Activated CD4-positive, alpha-beta memory T cell treated with anti-CD3 and anti-CD28 coated beads, Interleukin-2, amount 10 ng/mL, durations not matched to agents 7 days and 5 days (primary cell): ENCODE measurements around the gene ZC3H18. TPM values are rescaled to one million over a fixed set of nuclear protein-coding genes. Genes with fewer than 3 reads are reported as not detected.

Experiments
- CTCF ChIA-PET: fragments of 350-600 bp; sonication (Branson Sonifier 250); formaldehyde crosslinking; loops from one replicate; lab custom pipeline; 2021; ENCODE audit warnings: antibody characterized with exemption, inconsistent platforms; lab: Charles Lee
- POLR2A ChIA-PET: fragments of 350-600 bp; sonication (Branson Sonifier 250); formaldehyde crosslinking; loops from one replicate; lab custom pipeline; 2021; ENCODE audit warnings: antibody characterized with exemption; lab: Charles Lee
- DNase-seq: peaks from one replicate; pipeline ENCODE4 v3.0.0-alpha.2; 2020
- H3K27ac Mint-ChIP-seq: one replicate; pipeline ENCODE4 v1.8.0; 2021; ENCODE audit warnings: mild to moderate bottlenecking, mixed read lengths
- H3K27me3 Mint-ChIP-seq: one replicate; pipeline ENCODE4 v1.8.0; 2021; ENCODE audit warnings: mixed read lengths
- H3K36me3 Mint-ChIP-seq: one replicate; pipeline ENCODE4 v1.8.0; 2021; ENCODE audit warnings: low read depth, mixed read lengths
- H3K4me1 Mint-ChIP-seq: one replicate; pipeline ENCODE4 v1.8.0; 2021; ENCODE audit warnings: mixed read lengths
- H3K4me3 Mint-ChIP-seq: one replicate; pipeline ENCODE4 v1.8.0; 2021; ENCODE audit warnings: mild to moderate bottlenecking, mixed read lengths
- H3K9me3 Mint-ChIP-seq: one replicate; pipeline ENCODE4 v1.8.0; 2021; ENCODE audit warnings: mixed read lengths
- total RNA-seq, 2 experiments: library from RNA; stranded (reverse); gene quantifications; one replicate each; pipeline ENCODE4 v1.2.3, GENCODE V29; 2021

ZC3H18 gene
- total RNA-seq, 2 experiments from 2014 or later, result 75.9 to 78.6 TPM

GRCh38 chr16:88649195-88649923 lies 79.2 kb downstream of the ZC3H18 start:
- ChIA-PET POLR2A (interaction anchor here (0.7 to 4.3 kb wide), 12 partner anchors 10 to 207 kb away, joined by 3 to 38 read pairs (median 8); partner anchors contain the start of genes CTU2, GALNS, IL17C and RNF166), CTCF (interaction anchor here (1.1 kb wide), 1 partner anchor 36 kb away, joined by 3 read pairs; no protein-coding TSS in a partner anchor)
- H3K36me3 Mint-ChIP-seq, result peaks cover 34% of the 10 kb centered on the region
- H3K4me1 Mint-ChIP-seq, result peaks cover 28% of the 10 kb centered on the region
- no peak for DNase-seq
- H3K9me3 Mint-ChIP-seq, result no peaks in the 10 kb centered on the region
- H3K27ac Mint-ChIP-seq, result peak overlapping the region; percentile 76
- peak overlapping the region; percentile 90 for H3K4me3 Mint-ChIP-seq
- H3K27me3 Mint-ChIP-seq, result no peaks in the 10 kb centered on the region

- peaks cover 26% of the 10 kb centered on the region for H3K4me1 Mint-ChIP-seq
- no peaks in the 10 kb centered on the region for H3K9me3 Mint-ChIP-seq
- peak overlapping the region; percentile 90 for H3K4me3 Mint-ChIP-seq
- H3K27me3 Mint-ChIP-seq, result no peaks in the 10 kb centered on the region
- ChIA-PET POLR2A (interaction anchor here (0.7 to 4.3 kb wide), 15 partner anchors 8 to 207 kb away, joined by 3 to 38 read pairs (median 4); partner anchors contain the start of genes CTU2, GALNS, IL17C and RNF166), CTCF (interaction anchor here (1.1 kb wide), 1 partner anchor 35 kb away, joined by 3 read pairs; no protein-coding TSS in a partner anchor)
- peak; percentile 49 for DNase-seq
- peak overlapping the region; percentile 96 for H3K27ac Mint-ChIP-seq
- peaks cover 32% of the 10 kb centered on the region for H3K36me3 Mint-ChIP-seq
Measured at GRCh38 chr16:88649924-88650748, 79.9 kb downstream of the ZC3H18 start.

- Mint-ChIP-seq H3K9me3 (no peaks in the 10 kb centered on the region), H3K4me1 (peaks cover 26% of the 10 kb centered on the region), H3K27ac (peak within 1 kb of the TSS; percentile 96), H3K4me3 (peak within 1 kb of the TSS; percentile 90), H3K27me3 (no peaks in the 10 kb centered on the region), H3K36me3 (peaks cover 30% of the 10 kb centered on the region)
- peak; percentile 92 for DNase-seq
- ChIA-PET CTCF (no interaction called here), POLR2A (interaction anchor here (1.0 to 4.3 kb wide), 12 partner anchors 8 to 130 kb away, joined by 3 to 38 read pairs (median 8); partner anchors contain the start of genes CTU2, IL17C and RNF166)
Measured at GRCh38 chr16:88650749-88651275, 80.6 kb downstream of the ZC3H18 start, which contains the start of gene CYBA. TSS of gene CYBA (minus strand) at chr16:88651053. CDS start at chr16:88651013, 40 bp downstream.

GRCh38 chr16:88651276-88651988 lies 81.2 kb downstream of the ZC3H18 start:
- DNase-seq, result peak; percentile 90
- peak overlapping the region; percentile 90 for H3K4me3 Mint-ChIP-seq
- H3K27me3 Mint-ChIP-seq, result no peaks in the 10 kb centered on the region
- peak overlapping the region; percentile 96 for H3K27ac Mint-ChIP-seq
- H3K9me3 Mint-ChIP-seq, result no peaks in the 10 kb centered on the region
- POLR2A ChIA-PET, result interaction anchor here (1.0 to 4.3 kb wide), 9 partner anchors 9 to 121 kb away, joined by 3 to 38 read pairs (median 9); partner anchors contain the start of genes CTU2, IL17C and RNF166
- CTCF ChIA-PET, result no interaction called here
- peaks cover 30% of the 10 kb centered on the region for H3K36me3 Mint-ChIP-seq
- peaks cover 26% of the 10 kb centered on the region for H3K4me1 Mint-ChIP-seq

GRCh38 chr16:88651989-88652761 lies 82.0 kb downstream of the ZC3H18 start:
- POLR2A ChIA-PET, result interaction anchor here (3.7 to 4.3 kb wide), 2 partner anchors 12 to 51 kb away, joined by 34 to 38 read pairs; partner anchors contain the start of genes CTU2, IL17C and RNF166
- Mint-ChIP-seq H3K27ac (peak overlapping the region; percentile 96), H3K9me3 (no peaks in the 10 kb centered on the region), H3K4me3 (peak overlapping the region; percentile 41), H3K27me3 (no peaks in the 10 kb centered on the region), H3K36me3 (peaks cover 33% of the 10 kb centered on the region), H3K4me1 (peaks cover 26% of the 10 kb centered on the region)
- CTCF ChIA-PET, result no interaction called here
- no peak for DNase-seq

GRCh38 chr16:88652762-88653063 lies 82.5 kb downstream of the ZC3H18 start:
- POLR2A ChIA-PET, result interaction anchor here (3.7 kb wide), 1 partner anchor 51 kb away, joined by 38 read pairs; the partner anchor contains the start of genes CTU2 and RNF166
- CTCF ChIA-PET, result no interaction called here
- Mint-ChIP-seq H3K27me3 (no peaks in the 10 kb centered on the region), H3K36me3 (peaks cover 33% of the 10 kb centered on the region), H3K27ac (peak overlapping the region; percentile 96), H3K9me3 (no peaks in the 10 kb centered on the region), H3K4me3 (no peak overlapping the region), H3K4me1 (peaks cover 26% of the 10 kb centered on the region)
- no peak for DNase-seq

- H3K4me1 Mint-ChIP-seq, result peaks cover 26% of the 10 kb centered on the region
- no peaks in the 10 kb centered on the region for H3K27me3 Mint-ChIP-seq
- no peak overlapping the region for H3K4me3 Mint-ChIP-seq
- CTCF ChIA-PET, result interaction anchor here (1.0 to 1.3 kb wide), 2 partner anchors 10 to 11 kb away, joined by 3 to 4 read pairs; partner anchors contain the start of gene MVD
- peak overlapping the region; percentile 47 for H3K27ac Mint-ChIP-seq
- no peak for DNase-seq
- POLR2A ChIA-PET, result interaction anchor here (1.1 kb wide), 1 partner anchor 50 kb away, joined by 3 read pairs; no protein-coding TSS in a partner anchor
- peaks cover 33% of the 10 kb centered on the region for H3K36me3 Mint-ChIP-seq
- no peaks in the 10 kb centered on the region for H3K9me3 Mint-ChIP-seq
Measured at GRCh38 chr16:88653101-88653500, 82.9 kb downstream of the ZC3H18 start.

GRCh38 chr16:88653596-88654362 lies 83.6 kb downstream of the ZC3H18 start:
- no peak for DNase-seq
- Mint-ChIP-seq H3K4me3 (no peak overlapping the region), H3K27me3 (no peaks in the 10 kb centered on the region), H3K9me3 (no peaks in the 10 kb centered on the region), H3K27ac (peak overlapping the region; percentile 47), H3K4me1 (peaks cover 26% of the 10 kb centered on the region), H3K36me3 (peaks cover 34% of the 10 kb centered on the region)
- POLR2A ChIA-PET, result interaction anchor here (1.1 kb wide), 1 partner anchor 50 kb away, joined by 3 read pairs; no protein-coding TSS in a partner anchor
- CTCF ChIA-PET, result interaction anchor here (1.0 to 1.3 kb wide), 2 partner anchors 9 to 10 kb away, joined by 3 to 4 read pairs; partner anchors contain the start of gene MVD

GRCh38 chr16:88654363-88655052 lies 84.3 kb downstream of the ZC3H18 start:
- ChIA-PET POLR2A (no interaction called here), CTCF (interaction anchor here (1.3 kb wide), 1 partner anchor 8 kb away, joined by 4 read pairs; the partner anchor contains the start of gene MVD)
- Mint-ChIP-seq H3K36me3 (peaks cover 32% of the 10 kb centered on the region), H3K9me3 (no peaks in the 10 kb centered on the region), H3K4me3 (no peak overlapping the region), H3K4me1 (peaks cover 21% of the 10 kb centered on the region), H3K27ac (no peak overlapping the region), H3K27me3 (no peaks in the 10 kb centered on the region)
- DNase-seq, result no peak

GRCh38 chr16:88655053-88655732 lies 85.0 kb downstream of the ZC3H18 start:
- peaks cover 30% of the 10 kb centered on the region for H3K36me3 Mint-ChIP-seq
- POLR2A ChIA-PET, result no interaction called here
- peaks cover 20% of the 10 kb centered on the region for H3K4me1 Mint-ChIP-seq
- no peak overlapping the region for H3K4me3 Mint-ChIP-seq
- CTCF ChIA-PET, result no interaction called here
- no peaks in the 10 kb centered on the region for H3K27me3 Mint-ChIP-seq
- no peak overlapping the region for H3K27ac Mint-ChIP-seq
- no peaks in the 10 kb centered on the region for H3K9me3 Mint-ChIP-seq
- no peak for DNase-seq
